HL-60/S4 treated with phorbol 12-myristate 13-acetate at 8.2 ng/mL for 4 days and 3 days (cell line): Measurements from ENCODE around the gene STXBP5.

Experiments
- in situ Hi-C: fragments of 300-500 bp; cut with MboI; formaldehyde crosslinking; loops from 2 replicates; pipeline ENCODE4 v1.15.0; 2022; ENCODE audit warnings: low sequenced_read_pairs

STXBP5 gene

GRCh38 chr6:147287869-147288271 is 83.7 kb downstream of the STXBP5 start:
- in situ Hi-C loops, result no loop called here

- in situ Hi-C loops, result no loop called here
Observed at GRCh38 chr6:147297124-147297523, 92.9 kb downstream of the STXBP5 start.

- in situ Hi-C loops, result no loop called here
Observed at GRCh38 chr6:147297663-147298316, 93.6 kb downstream of the STXBP5 start.

GRCh38 chr6:147298461-147298860 is 94.2 kb downstream of the STXBP5 start:
- in situ Hi-C loops, result no loop called here

- in situ Hi-C loops, result no loop called here
Observed at GRCh38 chr6:147299035-147299434, 94.8 kb downstream of the STXBP5 start.

- in situ Hi-C loops, result no loop called here
Observed at GRCh38 chr6:147301070-147301469, 96.9 kb downstream of the STXBP5 start.

GRCh38 chr6:147304016-147304415 is 99.8 kb downstream of the STXBP5 start:
- in situ Hi-C loops, result no loop called here

- in situ Hi-C loops, result no loop called here
Observed at GRCh38 chr6:147310521-147310920, 106.3 kb downstream of the STXBP5 start.

GRCh38 chr6:147311218-147311617 is 107.0 kb downstream of the STXBP5 start:
- in situ Hi-C loops, result no loop called here

GRCh38 chr6:147321260-147321659 is 117.0 kb downstream of the STXBP5 start:
- in situ Hi-C loops, result no loop called here

- in situ Hi-C loops, result no loop called here
Observed at GRCh38 chr6:147322299-147323162, 118.3 kb downstream of the STXBP5 start.

- in situ Hi-C loops, result no loop called here
Observed at GRCh38 chr6:147325557-147325956, 121.3 kb downstream of the STXBP5 start.

GRCh38 chr6:147331401-147331800 is 127.2 kb downstream of the STXBP5 start:
- in situ Hi-C loops, result no loop called here

GRCh38 chr6:147337921-147338320 is 133.7 kb downstream of the STXBP5 start:
- in situ Hi-C loops, result no loop called here

GRCh38 chr6:147341486-147341885 is 137.3 kb downstream of the STXBP5 start:
- in situ Hi-C loops, result no loop called here

GRCh38 chr6:147345902-147346301 is 141.7 kb downstream of the STXBP5 start:
- in situ Hi-C loops, result no loop called here

- in situ Hi-C loops, result no loop called here
Observed at GRCh38 chr6:147347179-147347881, 143.1 kb downstream of the STXBP5 start.

- in situ Hi-C loops, result no loop called here
Observed at GRCh38 chr6:147347882-147348575, 143.8 kb downstream of the STXBP5 start.

- in situ Hi-C loops, result no loop called here
Observed at GRCh38 chr6:147361311-147361981, 157.2 kb downstream of the STXBP5 start.

- in situ Hi-C loops, result no loop called here
Observed at GRCh38 chr6:147366290-147366689, 162.1 kb downstream of the STXBP5 start.
